Fibroblast of mammary gland (primary cell): Measurements from ENCODE around the gene YIPF7.

Experiments
- DNase-seq: peaks from one replicate; pipeline ENCODE4 v3.0.0-alpha.2; 2010; ENCODE audit warnings: low read depth
- H3K4me3 ChIP-seq: 2 replicates; pipeline ENCODE4 v1.5.1; 2011; ENCODE audit warnings: low read depth, mild to moderate bottlenecking, low read length, moderate library complexity; ENCODE audit not compliant: control insufficient read depth
- CTCF ChIP-seq: conservative IDR thresholded peaks from 2 replicates; pipeline ENCODE4 v1.5.1; 2011; ENCODE audit warnings: low read depth, low read length, inconsistent platforms; ENCODE audit not compliant: control insufficient read depth, insufficient read depth

The YIPF7 gene

GRCh38 chr4:44651425-44651824 is at the start of gene YIPF7:
YIPF7 (minus strand) TSS chr4:44651625; CDS start chr4:44650100, 1,525 bp downstream.
- no peak for DNase-seq
- no peak for TF ChIP-seq CTCF
- no peak within 1 kb of the TSS for H3K4me3 ChIP-seq

- TF ChIP-seq CTCF = no peak
- no peak overlapping the region for H3K4me3 ChIP-seq
- no peak for DNase-seq
Observed at GRCh38 chr4:44701037-44701436, 49.6 kb upstream of the YIPF7 start.

GRCh38 chr4:44700427-44700826 is 49.0 kb upstream of the YIPF7 start:
- no peak for DNase-seq
- no peak overlapping the region for H3K4me3 ChIP-seq
- no peak for TF ChIP-seq CTCF

GRCh38 chr4:44684648-44685047 is 33.2 kb upstream of the YIPF7 start:
- TF ChIP-seq CTCF = no peak

GRCh38 chr4:44679060-44679459 is 27.6 kb upstream of the YIPF7 start:
- TF ChIP-seq CTCF = no peak
- peak overlapping the region; percentile 93 for H3K4me3 ChIP-seq
- DNase-seq = no peak

More at GRCh38 chr4:44684648-44685047, 33.2 kb upstream of the YIPF7 start:
- no peak for DNase-seq
- H3K4me3 ChIP-seq = no peak overlapping the region

GRCh38 chr4:44678094-44679041 is 26.9 kb upstream of the YIPF7 start, which contains the start of gene GUF1:
GUF1 (plus strand) TSS chr4:44678420; CDS start chr4:44678623, 203 bp downstream.
- DNase-seq = peak; percentile 89
- peak within 1 kb of the TSS; percentile 93 for H3K4me3 ChIP-seq
- TF ChIP-seq CTCF = no peak
